Stimulated activated naive CD8-positive, alpha-beta T cell treated with anti-CD3 and anti-CD28 coated beads, Interleukin-15, amount 100 ng/mL, for 72 hours (primary cell): ENCODE data around the gene SPAG6.
"Not testable (repeated sequence)": the region's sequence is repeated elsewhere in the genome, so short reads cannot be mapped to it uniquely, and the experiment has no call there.

Experiments
- ATAC-seq: fragments of 150-1000 bp; cut with Tn5 transposase; 2 replicates; pipeline ENCODE4 v1.10.0; 2021; ENCODE audit warnings: mild to moderate bottlenecking, moderate library complexity
- DNase-seq, 2 donors: peaks; one replicate each; pipeline ENCODE4 v3.0.0; 2021 to 2022
- H3K27ac Mint-ChIP-seq, 2 donors: one replicate each; pipeline ENCODE4 v1.8.0; 2022; ENCODE audit warnings: mild to moderate bottlenecking in 2 of 2, mixed read lengths in 2 of 2, moderate library complexity in 2 of 2
- H3K27me3 Mint-ChIP-seq: one replicate; pipeline ENCODE4 v1.8.0; 2022; ENCODE audit warnings: mixed read lengths
- H3K4me1 Mint-ChIP-seq: one replicate; pipeline ENCODE4 v1.8.0; 2022; ENCODE audit warnings: mild to moderate bottlenecking, mixed read lengths
- H3K4me3 Mint-ChIP-seq, 2 donors: one replicate each; pipeline ENCODE4 v1.8.0; 2022; ENCODE audit warnings: mild to moderate bottlenecking in 2 of 2, mixed read lengths in 2 of 2, moderate library complexity in 1 of 2
- H3K9me3 Mint-ChIP-seq, 2 donors: one replicate each; pipeline ENCODE4 v1.8.0; 2022; ENCODE audit warnings: mixed read lengths in 2 of 2

The SPAG6 gene

GRCh38 chr10:22345301-22346095 is at the start of gene SPAG6:
Gene SPAG6 (plus strand): TSS chr10:22345496. CDS start chr10:22345612, 116 bp downstream.
- peak; percentile 75 for ATAC-seq
- Mint-ChIP-seq H3K27me3 (peaks cover 72% of the 10 kb centered on the region), H3K9me3 (peaks cover 0 to 5% of the 10 kb centered on the region in 2 donors), H3K4me1 (peaks cover 19% of the 10 kb centered on the region), H3K4me3 (peak within 1 kb of the TSS; percentile 78 to 85), H3K27ac (peak within 1 kb of the TSS in 1 of 2 donors; percentile 63)
- DNase-seq: peak; percentile 55 to 78

- no peaks in the 10 kb centered on the region for H3K9me3 Mint-ChIP-seq
These were observed 44.1 kb upstream of the SPAG6 start for GRCh38 chr10:22301193-22301592.

GRCh38 chr10:22303461-22303860 is 41.8 kb upstream of the SPAG6 start:
- no peaks in the 10 kb centered on the region for H3K4me1 Mint-ChIP-seq
- no peak overlapping the region for H3K4me3 Mint-ChIP-seq
- DNase-seq: no peak
- H3K9me3 Mint-ChIP-seq: no peaks in the 10 kb centered on the region
- no peak overlapping the region for H3K27ac Mint-ChIP-seq
- ATAC-seq: no peak
- peaks cover 20% of the 10 kb centered on the region for H3K27me3 Mint-ChIP-seq

More at GRCh38 chr10:22301193-22301592, 44.1 kb upstream of the SPAG6 start:
- Mint-ChIP-seq H3K4me1 (no peaks in the 10 kb centered on the region), H3K27me3 (peaks cover 20% of the 10 kb centered on the region), H3K4me3 (no peak overlapping the region), H3K27ac (no peak overlapping the region)
- DNase-seq: no peak
- no peak for ATAC-seq

GRCh38 chr10:22305721-22306120 is 39.6 kb upstream of the SPAG6 start:
- no peak overlapping the region for H3K27ac Mint-ChIP-seq
- H3K9me3 Mint-ChIP-seq: no peaks in the 10 kb centered on the region
- peaks cover 21% of the 10 kb centered on the region for H3K27me3 Mint-ChIP-seq
- H3K4me1 Mint-ChIP-seq: no peaks in the 10 kb centered on the region
- DNase-seq (no peak), ATAC-seq (no peak)
- H3K4me3 Mint-ChIP-seq: no peak overlapping the region

- peak in 1 of 2 donors; percentile 57 for DNase-seq
- peak; percentile 100 for ATAC-seq
- Mint-ChIP-seq H3K27ac (no peak overlapping the region), H3K27me3 (peaks cover 20% of the 10 kb centered on the region), H3K4me1 (no peaks in the 10 kb centered on the region), H3K4me3 (no peak overlapping the region), H3K9me3 (no peaks in the 10 kb centered on the region)
These were observed 36.9 kb upstream of the SPAG6 start for GRCh38 chr10:22308390-22308789.

- no peak for DNase-seq
- Mint-ChIP-seq H3K27me3 (peaks cover 20% of the 10 kb centered on the region), H3K27ac (peak overlapping the region in 1 of 2 donors; percentile 84), H3K4me3 (peak overlapping the region in 1 of 2 donors; percentile 35), H3K4me1 (no peaks in the 10 kb centered on the region), H3K9me3 (no peaks in the 10 kb centered on the region)
- ATAC-seq: no peak
These were observed 35.9 kb upstream of the SPAG6 start for GRCh38 chr10:22309180-22310000.

GRCh38 chr10:22310012-22310411 is 35.3 kb upstream of the SPAG6 start:
- DNase-seq, ATAC-seq, H3K27ac Mint-ChIP-seq, H3K4me3 Mint-ChIP-seq, H3K4me1 Mint-ChIP-seq, H3K9me3 Mint-ChIP-seq: not testable (repeated sequence)
- peaks cover 20% of the 10 kb centered on the region for H3K27me3 Mint-ChIP-seq

GRCh38 chr10:22310928-22311327 is 34.4 kb upstream of the SPAG6 start:
- no peak overlapping the region for H3K27ac Mint-ChIP-seq
- no peaks in the 10 kb centered on the region for H3K4me1 Mint-ChIP-seq
- no peaks in the 10 kb centered on the region for H3K9me3 Mint-ChIP-seq
- ATAC-seq (no peak), DNase-seq (no peak)
- no peak overlapping the region for H3K4me3 Mint-ChIP-seq
- peaks cover 20% of the 10 kb centered on the region for H3K27me3 Mint-ChIP-seq

- no peaks in the 10 kb centered on the region for H3K9me3 Mint-ChIP-seq
- peaks cover 21% of the 10 kb centered on the region for H3K4me1 Mint-ChIP-seq
- ATAC-seq (no peak), DNase-seq (no peak)
- H3K27me3 Mint-ChIP-seq: peaks cover 10% of the 10 kb centered on the region
- peak overlapping the region in 1 of 2 donors; percentile 99 for H3K4me3 Mint-ChIP-seq
- H3K27ac Mint-ChIP-seq: no peak overlapping the region
These were observed 30.4 kb upstream of the SPAG6 start for GRCh38 chr10:22314852-22315251.

GRCh38 chr10:22315455-22316285 is 29.6 kb upstream of the SPAG6 start:
- no peaks in the 10 kb centered on the region for H3K9me3 Mint-ChIP-seq
- H3K27ac Mint-ChIP-seq: peak overlapping the region; percentile 94 to 98
- peaks cover 15% of the 10 kb centered on the region for H3K27me3 Mint-ChIP-seq
- H3K4me1 Mint-ChIP-seq: peaks cover 27% of the 10 kb centered on the region
- peak overlapping the region; percentile 90 to 99 for H3K4me3 Mint-ChIP-seq
- peak; percentile 47 for ATAC-seq
- no peak for DNase-seq

- no peaks in the 10 kb centered on the region for H3K9me3 Mint-ChIP-seq
- peak within 1 kb of the TSS; percentile 91 to 99 for H3K4me3 Mint-ChIP-seq
- peaks cover 8% of the 10 kb centered on the region for H3K27me3 Mint-ChIP-seq
- H3K27ac Mint-ChIP-seq: peak within 1 kb of the TSS; percentile 96 to 98
- peak; percentile 71 to 78 for DNase-seq
- ATAC-seq: peak; percentile 86
- peaks cover 27% of the 10 kb centered on the region for H3K4me1 Mint-ChIP-seq
These were observed 28.8 kb upstream of the SPAG6 start, which contains the start of gene COMMD3 for GRCh38 chr10:22316286-22317075. Gene COMMD3 (plus strand): TSS chr10:22316388. CDS start chr10:22316418, 30 bp downstream.

GRCh38 chr10:22317076-22317370 is 28.3 kb upstream of the SPAG6 start:
- peaks cover 11% of the 10 kb centered on the region for H3K27me3 Mint-ChIP-seq
- peak overlapping the region; percentile 84 to 96 for H3K27ac Mint-ChIP-seq
- no peaks in the 10 kb centered on the region for H3K9me3 Mint-ChIP-seq
- H3K4me3 Mint-ChIP-seq: peak overlapping the region; percentile 91 to 99
- DNase-seq (no peak), ATAC-seq (peak; percentile 53)
- H3K4me1 Mint-ChIP-seq: peaks cover 27% of the 10 kb centered on the region

GRCh38 chr10:22317771-22318565 is 27.3 kb upstream of the SPAG6 start:
- Mint-ChIP-seq H3K4me1 (peaks cover 34% of the 10 kb centered on the region), H3K9me3 (no peaks in the 10 kb centered on the region), H3K27me3 (peaks cover 20% of the 10 kb centered on the region), H3K4me3 (peak overlapping the region; percentile 33 to 72), H3K27ac (peak overlapping the region in 1 of 2 donors; percentile 46)
- DNase-seq: no peak
- ATAC-seq: no peak

- no peaks in the 10 kb centered on the region for H3K9me3 Mint-ChIP-seq
- H3K4me1 Mint-ChIP-seq: peaks cover 35% of the 10 kb centered on the region
- peak overlapping the region in 1 of 2 donors; percentile 53 for H3K4me3 Mint-ChIP-seq
- H3K27ac Mint-ChIP-seq: no peak overlapping the region
- DNase-seq (no peak), ATAC-seq (no peak)
- peaks cover 28% of the 10 kb centered on the region for H3K27me3 Mint-ChIP-seq
These were observed 26.5 kb upstream of the SPAG6 start for GRCh38 chr10:22318772-22319171.
